HG03558 (cell line): Measurements from ENCODE around the gene ALPG.
"Not testable (repeated sequence)": the region's sequence is repeated elsewhere in the genome, so short reads cannot be mapped to it uniquely, and the experiment has no call there.

Experiments
- ATAC-seq: cut with Tn5 transposase; IDR thresholded peaks from one replicate; pipeline ENCODE4 v1.9.1; 2021; ENCODE audit warnings: moderate number of reproducible peaks; ENCODE audit not compliant: unreplicated experiment; ENCODE audit errors: extremely low read depth

The ALPG gene

GRCh38 chr2:232376260-232376659 lies 30.4 kb upstream of the ALPG start:
- no peak for ATAC-seq

DNA sequence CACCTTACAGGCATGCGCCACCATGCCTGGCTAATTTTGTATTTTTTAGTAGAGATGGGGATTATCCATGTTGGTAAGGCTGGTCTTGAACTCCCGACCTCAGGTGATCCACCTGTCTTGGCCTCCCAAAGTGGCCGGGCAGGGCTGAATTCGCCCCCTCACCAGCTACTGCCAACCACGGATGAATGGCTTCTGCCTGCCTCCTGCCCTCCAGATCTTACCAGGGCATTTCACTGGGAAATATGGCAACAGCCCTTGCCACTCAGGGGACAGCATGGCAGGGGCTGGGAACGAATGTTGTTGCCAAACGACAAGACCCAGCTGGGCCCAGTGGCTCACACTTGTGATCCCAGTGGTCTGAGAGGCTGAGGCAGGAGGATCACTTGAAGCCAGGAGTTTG lies 29.9 kb upstream of the ALPG start:
- ATAC-seq = no peak

GRCh38 chr2:232377319-232377718 lies 29.3 kb upstream of the ALPG start:
- no peak for ATAC-seq

- ATAC-seq = no peak
Measured at GRCh38 chr2:232377841-232378734, 28.6 kb upstream of the ALPG start.

GRCh38 chr2:232378735-232379151 lies 27.9 kb upstream of the ALPG start, which contains the start of gene ALPP:
Gene ALPP, plus strand, starts transcription at chr2:232378751. Its CDS starts 52 bp downstream, at chr2:232378803.
- ATAC-seq = not testable (repeated sequence)

DNA sequence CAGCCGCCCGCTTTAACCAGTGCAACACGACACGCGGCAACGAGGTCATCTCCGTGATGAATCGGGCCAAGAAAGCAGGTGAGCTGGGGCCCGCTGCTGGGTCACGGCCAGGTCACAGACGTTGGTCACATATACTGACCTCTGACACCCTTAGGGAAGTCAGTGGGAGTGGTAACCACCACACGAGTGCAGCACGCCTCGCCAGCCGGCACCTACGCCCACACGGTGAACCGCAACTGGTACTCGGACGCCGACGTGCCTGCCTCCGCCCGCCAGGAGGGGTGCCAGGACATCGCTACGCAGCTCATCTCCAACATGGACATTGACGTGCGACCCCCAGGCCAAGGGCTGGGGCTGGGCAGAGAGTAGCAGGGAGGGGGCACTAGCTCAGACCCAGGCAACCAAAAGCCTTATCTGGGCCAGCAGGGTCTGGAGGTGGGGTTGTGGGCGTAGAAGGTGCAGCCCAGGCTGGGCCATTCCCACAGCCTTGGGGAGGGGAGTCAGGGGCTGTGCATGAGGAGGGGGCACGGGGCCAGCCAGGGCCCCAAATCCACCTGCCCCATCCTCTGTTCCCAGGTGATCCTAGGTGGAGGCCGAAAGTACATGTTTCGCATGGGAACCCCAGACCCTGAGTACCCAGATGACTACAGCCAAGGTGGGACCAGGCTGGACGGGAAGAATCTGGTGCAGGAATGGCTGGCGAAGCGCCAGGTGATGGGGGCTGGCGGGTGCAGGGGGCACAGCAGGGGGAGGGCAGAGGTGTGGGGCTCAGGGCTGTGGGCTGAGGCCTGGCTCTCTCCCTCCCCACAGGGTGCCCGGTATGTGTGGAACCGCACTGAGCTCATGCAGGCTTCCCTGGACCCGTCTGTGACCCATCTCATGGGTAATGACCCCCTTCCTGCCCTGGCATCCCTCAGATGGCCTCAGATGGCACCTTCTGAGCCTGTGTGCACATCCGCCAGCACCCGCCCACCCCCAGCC lies 26.7 kb upstream of the ALPG start:
- not testable (repeated sequence) for ATAC-seq

DNA sequence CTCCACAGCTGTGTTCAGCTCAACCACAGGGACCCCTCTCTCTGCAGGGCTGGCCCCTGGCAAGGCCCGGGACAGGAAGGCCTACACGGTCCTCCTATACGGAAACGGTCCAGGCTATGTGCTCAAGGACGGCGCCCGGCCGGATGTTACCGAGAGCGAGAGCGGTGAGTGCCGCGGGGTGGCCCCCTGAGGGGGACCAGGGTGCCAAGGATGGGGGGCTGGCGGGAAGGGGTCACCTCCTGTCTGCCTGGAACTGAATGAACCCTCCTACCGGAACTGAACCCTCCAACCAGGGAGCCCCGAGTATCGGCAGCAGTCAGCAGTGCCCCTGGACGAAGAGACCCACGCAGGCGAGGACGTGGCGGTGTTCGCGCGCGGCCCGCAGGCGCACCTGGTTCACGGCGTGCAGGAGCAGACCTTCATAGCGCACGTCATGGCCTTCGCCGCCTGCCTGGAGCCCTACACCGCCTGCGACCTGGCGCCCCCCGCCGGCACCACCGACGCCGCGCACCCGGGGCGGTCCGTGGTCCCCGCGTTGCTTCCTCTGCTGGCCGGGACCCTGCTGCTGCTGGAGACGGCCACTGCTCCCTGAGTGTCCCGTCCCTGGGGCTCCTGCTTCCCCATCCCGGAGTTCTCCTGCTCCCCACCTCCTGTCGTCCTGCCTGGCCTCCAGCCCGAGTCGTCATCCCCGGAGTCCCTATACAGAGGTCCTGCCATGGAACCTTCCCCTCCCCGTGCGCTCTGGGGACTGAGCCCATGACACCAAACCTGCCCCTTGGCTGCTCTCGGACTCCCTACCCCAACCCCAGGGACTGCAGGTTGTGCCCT lies 25.2 kb upstream of the ALPG start:
- ATAC-seq = not testable (repeated sequence)

- no peak for ATAC-seq
Measured at GRCh38 chr2:232382331-232383225, 24.1 kb upstream of the ALPG start.

DNA sequence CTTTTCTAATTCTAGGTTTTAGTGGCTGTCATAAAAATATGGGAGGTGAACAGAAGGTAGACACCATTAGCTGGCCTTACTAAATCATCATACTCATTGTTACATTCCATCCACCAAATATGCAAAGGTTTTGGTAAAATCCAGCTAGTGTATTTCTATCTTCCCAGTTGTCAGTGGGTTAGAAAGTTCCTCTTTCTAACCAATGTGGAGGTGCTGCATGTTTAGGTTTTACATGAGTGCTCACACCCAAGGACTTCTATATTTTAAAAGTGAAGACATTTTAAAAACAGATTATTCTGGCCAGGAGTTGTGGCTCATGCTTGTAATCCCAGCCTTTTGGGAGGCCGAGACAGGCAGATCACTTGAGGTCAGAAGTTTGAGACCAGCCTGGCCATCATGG lies 22.2 kb upstream of the ALPG start:
- no peak for ATAC-seq

DNA sequence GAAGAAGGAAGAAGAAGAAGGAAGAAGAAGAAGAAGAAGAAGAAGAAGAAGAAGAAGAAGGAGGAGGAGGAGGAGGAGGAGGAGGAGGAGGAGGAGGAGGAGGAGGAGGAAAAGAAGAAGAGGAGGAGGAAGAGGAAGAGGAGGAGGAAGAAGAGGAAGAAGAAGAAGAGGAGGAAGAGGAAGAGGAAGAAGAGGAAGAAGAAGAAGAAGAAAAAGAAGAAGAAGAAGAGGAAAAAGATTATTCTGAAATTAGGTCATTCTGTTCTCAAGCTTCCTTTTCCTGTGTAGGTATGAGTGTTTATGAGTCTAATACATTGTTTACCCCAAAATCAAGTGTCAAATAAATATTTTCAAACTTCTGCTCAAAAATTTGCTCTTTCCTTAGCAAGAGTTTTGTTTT lies 21.6 kb upstream of the ALPG start:
- not testable (repeated sequence) for ATAC-seq

DNA sequence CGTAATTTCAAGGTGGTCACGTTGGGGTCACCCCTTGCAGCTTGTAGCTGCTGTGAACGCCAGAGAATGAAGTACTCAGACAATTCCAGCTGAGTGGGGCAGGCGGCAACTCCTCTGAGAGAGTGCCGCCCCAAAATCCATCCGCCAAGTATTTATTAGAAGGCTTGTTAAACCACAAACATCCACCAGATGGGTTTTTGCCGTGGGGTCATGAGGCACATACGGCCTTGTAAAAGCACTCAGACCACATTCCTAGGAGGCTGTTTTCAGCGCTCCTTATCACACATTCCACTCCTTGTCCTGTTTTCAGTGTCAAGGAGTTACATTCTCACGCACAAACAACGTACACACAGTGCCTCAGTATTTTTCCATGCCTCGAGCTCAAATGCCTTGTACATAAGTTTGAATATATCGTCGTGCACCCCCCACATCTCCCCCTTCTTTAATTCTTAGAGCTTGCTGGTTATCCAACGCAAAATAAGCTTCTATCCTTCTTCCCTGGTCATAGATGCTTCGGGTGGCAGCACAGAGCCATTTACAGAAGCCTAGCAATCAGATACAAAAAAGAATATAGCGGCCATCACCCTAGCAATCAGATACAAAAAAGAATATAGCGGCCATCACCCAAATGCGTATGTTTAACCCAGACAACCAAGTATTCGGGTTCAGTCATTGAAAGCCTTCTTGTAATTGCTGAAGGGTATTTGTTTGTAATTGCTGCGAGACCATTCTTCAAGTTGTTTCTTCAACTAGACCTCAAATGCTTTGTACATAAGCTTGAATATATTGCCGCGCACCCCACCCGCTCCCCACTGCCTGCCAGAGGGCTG lies 20.8 kb upstream of the ALPG start:
- no peak for ATAC-seq

DNA sequence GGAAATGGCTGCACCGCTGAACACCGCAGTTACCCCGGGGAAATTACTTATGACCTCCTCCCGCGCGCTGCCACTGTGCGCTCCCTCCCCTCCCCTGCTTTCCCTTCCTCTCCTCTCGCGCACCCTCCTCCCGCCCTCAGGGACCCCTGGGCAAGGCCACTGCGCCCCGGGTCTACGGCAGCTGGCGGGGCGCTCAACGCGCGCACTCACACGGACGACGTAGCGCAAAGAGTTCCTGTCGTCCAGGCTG lies 20.2 kb upstream of the ALPG start:
- ATAC-seq = no peak

DNA sequence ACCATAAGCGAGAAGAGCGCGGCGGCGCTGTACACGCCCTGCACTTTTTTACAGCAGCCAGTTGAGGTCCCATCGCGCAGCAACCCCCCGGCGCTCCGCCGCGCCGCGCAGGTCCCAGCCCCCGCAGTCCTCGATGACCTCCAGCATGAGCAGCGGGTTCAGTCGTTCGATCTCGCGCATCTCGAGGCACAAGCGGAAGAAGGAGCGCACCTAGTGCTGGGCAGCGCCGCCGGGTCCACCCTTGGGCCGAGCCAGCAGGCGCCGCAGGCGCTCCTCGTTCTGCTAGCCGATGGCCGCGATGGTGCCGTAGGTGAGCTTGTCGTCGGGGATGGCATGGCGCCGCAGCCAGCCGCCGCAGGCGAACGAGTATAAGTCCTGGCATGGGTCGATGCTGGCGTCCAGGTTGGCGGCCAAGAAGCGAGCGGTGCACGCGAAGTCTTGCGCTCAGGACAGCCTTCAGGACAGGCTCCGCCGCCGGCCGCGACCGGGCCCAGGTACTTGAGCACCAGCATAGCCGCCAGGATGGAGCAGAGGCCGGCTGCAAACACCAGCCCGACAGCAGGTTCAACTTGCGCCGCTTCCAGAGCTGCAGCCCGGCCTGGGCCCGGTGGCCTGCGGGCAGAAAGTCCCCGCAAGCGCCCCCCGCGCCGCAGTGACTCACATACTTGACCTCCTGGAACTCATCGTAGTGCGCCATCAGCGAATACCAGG lies 19.7 kb upstream of the ALPG start:
- no peak for ATAC-seq

- ATAC-seq = no peak
Measured at GRCh38 chr2:232387451-232388171, 19.0 kb upstream of the ALPG start.

GRCh38 chr2:232388324-232388891 lies 18.2 kb upstream of the ALPG start:
- no peak for ATAC-seq

DNA sequence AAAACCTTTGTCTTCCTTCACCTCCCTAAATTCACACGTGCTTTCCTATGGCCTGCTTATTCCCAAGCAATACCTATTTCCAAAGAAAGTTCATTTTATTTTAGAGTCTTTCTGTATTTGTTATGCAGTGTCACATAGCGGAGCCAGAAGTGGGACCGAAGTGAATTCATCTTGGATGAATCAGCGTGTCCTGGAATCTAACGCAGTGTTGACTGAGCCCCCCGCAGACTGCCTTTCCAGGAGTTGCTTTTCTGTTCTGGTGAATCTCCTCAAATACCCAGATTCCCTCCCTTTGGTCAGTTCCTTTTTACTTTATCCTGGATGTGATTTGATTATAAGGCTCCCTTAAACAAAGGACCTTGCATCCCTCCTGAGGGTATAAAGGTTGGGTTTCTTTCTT lies 17.3 kb upstream of the ALPG start:
- no peak for ATAC-seq

- no peak for ATAC-seq
Measured at GRCh38 chr2:232390661-232391060, 16.0 kb upstream of the ALPG start.
